VCaP (cell line): ENCODE results near the gene NOBOX.
"Not testable (repeated sequence)": the region's sequence is repeated elsewhere in the genome, so short reads cannot be mapped to it uniquely, and the experiment has no call there.

Source experiments
- H3K27ac ChIP-seq: fragments of 450-650 bp; 2 replicates; pipeline ENCODE4 v1.5.1; 2017
- CTCF ChIP-seq: fragments of 450-650 bp; conservative IDR thresholded peaks from 2 replicates; pipeline ENCODE4 v1.5.1; 2017; ENCODE audit warnings: mild to moderate bottlenecking, moderate library complexity

NOBOX gene

GRCh38 chr7:144378651-144379050 is 24.8 kb downstream of the NOBOX start:
- no peak for TF ChIP-seq CTCF
- H3K27ac ChIP-seq: no peak overlapping the region

- H3K27ac ChIP-seq: not testable (repeated sequence)
Measured at GRCh38 chr7:144369221-144369620, 34.3 kb downstream of the NOBOX start.

DNA sequence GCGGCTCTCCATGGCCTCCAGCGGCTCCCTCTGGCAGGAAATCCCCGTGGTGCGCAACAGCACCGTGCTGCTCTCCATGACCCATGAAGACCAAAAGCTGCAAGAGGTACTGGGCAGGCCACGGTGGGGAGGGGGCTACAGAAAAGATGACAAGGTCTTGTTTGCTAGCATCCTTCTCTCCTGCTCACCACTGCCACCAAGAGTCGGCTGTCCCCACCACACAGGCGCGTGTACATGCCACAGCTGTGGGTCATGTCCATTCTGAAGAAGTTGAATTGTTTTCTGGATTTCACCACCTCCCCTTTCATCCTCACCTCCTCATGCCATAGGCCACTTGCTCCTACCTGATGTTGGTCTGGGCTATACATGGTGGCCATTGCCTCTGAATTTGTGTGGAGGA is 36.2 kb downstream of the NOBOX start:
- not testable (repeated sequence) for H3K27ac ChIP-seq

DNA sequence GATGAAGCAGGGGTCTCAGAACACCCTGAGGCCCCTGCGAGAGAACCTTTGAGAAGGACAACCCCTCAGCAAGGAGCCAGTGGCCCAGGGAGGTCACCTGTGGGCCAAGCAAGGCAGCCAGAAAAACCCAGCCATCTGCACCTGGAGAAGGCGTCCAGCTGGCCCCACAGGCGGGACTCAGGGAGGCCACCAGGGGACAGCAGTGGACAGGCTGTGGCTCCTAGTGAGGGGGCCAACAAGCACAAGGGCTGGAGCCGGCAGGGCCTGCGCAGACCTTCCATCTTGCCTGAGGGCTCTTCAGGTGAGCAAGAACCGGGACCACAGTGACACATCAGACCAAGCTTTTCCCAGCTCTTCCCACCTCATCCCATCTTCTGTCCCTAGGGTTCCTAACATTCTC is 38.0 kb downstream of the NOBOX start:
- H3K27ac ChIP-seq: not testable (repeated sequence)

- H3K27ac ChIP-seq: not testable (repeated sequence)
Measured at GRCh38 chr7:144362061-144362460, 41.4 kb downstream of the NOBOX start.

- not testable (repeated sequence) for H3K27ac ChIP-seq
Measured at GRCh38 chr7:144356860-144357259, 46.6 kb downstream of the NOBOX start.

DNA sequence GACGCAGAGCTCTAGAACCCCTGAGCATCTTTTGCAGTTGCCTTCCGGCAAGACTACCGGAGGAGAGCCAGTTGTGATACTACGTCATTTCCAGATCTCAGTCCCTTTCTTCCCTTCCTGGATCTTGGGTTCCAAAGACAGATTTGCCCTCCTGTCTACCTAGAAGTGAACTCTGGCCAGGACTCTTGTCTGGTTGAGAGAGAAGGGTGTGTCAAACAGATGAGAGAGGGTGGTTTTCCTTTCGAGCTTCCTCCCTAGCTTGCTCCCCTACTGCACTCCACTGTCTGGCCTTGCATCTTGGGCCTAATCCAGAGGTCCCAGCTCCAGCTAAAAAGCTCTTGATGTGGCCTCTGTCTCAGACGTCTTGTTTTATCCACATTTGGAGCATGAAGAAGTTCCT is 47.3 kb downstream of the NOBOX start:
- H3K27ac ChIP-seq: not testable (repeated sequence)

- not testable (repeated sequence) for H3K27ac ChIP-seq
Measured at GRCh38 chr7:144355176-144355822, 48.2 kb downstream of the NOBOX start, which contains the start of gene ARHGEF5. ARHGEF5 (plus strand) TSS chr7:144355402; CDS start chr7:144362670, 7,268 bp downstream.

GRCh38 chr7:144351667-144352066 is 51.8 kb downstream of the NOBOX start:
- not testable (repeated sequence) for H3K27ac ChIP-seq

DNA sequence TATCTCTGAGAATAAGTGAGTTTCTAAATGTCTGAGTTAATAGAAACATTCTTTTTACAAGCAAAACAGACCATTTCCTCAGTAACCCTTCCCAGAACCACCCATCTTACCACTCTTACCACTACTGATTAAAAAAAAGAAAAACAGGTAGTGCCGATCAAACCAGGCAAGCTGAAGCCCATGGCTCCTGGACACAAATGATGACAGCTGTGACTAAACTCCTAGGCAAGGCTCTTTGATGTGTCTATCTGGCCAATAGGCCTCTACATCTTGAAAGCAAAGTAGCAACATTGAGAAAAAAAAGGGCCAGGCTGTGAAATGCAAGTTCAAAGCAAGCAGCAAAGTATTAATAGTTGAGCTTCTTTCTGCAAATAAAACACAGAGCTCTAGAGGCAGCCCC is 54.9 kb downstream of the NOBOX start:
- not testable (repeated sequence) for H3K27ac ChIP-seq
